Urothelium cell line (cell line): ENCODE results near the gene KBTBD4.
A peak's percentile ranks its signal among the peaks of the same experiment; 100 is the strongest.

ENCODE experiments used
- DNase-seq: peaks from one replicate; pipeline ENCODE4 v3.0.0; 2011; ENCODE audit warnings: low spot score, mixed read lengths
- FAIRE-seq: peaks from 2 replicates; lab custom pipeline; 2011; peaks lifted over from hg19 to GRCh38; lab: Jason Lieb, UNC

The KBTBD4 gene

GRCh38 chr11:47578524-47579494, at the start of gene KBTBD4, which contains the start of gene NDUFS3:
Gene KBTBD4 (minus strand): TSS chr11:47578970. CDS start chr11:47578951, 19 bp downstream.
Gene NDUFS3 (plus strand): TSS chr11:47579074. CDS start chr11:47579092, 18 bp downstream.
- FAIRE-seq: peak; percentile 55

GRCh38 chr11:47628026-47628425, 49.3 kb upstream of the KBTBD4 start:
- no peak for DNase-seq
- FAIRE-seq: no peak

More at GRCh38 chr11:47578524-47579494, at the start of gene KBTBD4, which contains the start of gene NDUFS3:
- peak; percentile 92 for DNase-seq

GRCh38 chr11:47626234-47626633, 47.5 kb upstream of the KBTBD4 start:
- FAIRE-seq (no peak), DNase-seq (no peak)

- FAIRE-seq (no peak), DNase-seq (no peak)
Observed at GRCh38 chr11:47620836-47621378, 42.1 kb upstream of the KBTBD4 start.

- FAIRE-seq (no peak), DNase-seq (no peak)
Observed at GRCh38 chr11:47617417-47617809, 38.6 kb upstream of the KBTBD4 start.

- DNase-seq (no peak), FAIRE-seq (no peak)
Observed at GRCh38 chr11:47616726-47617416, 38.1 kb upstream of the KBTBD4 start.

- DNase-seq (no peak), FAIRE-seq (no peak)
Observed at GRCh38 chr11:47615249-47615648, 36.5 kb upstream of the KBTBD4 start.

GRCh38 chr11:47611348-47611794, 32.6 kb upstream of the KBTBD4 start:
- FAIRE-seq: no peak
- no peak for DNase-seq

- FAIRE-seq (no peak), DNase-seq (no peak)
Observed at GRCh38 chr11:47609675-47610074, 30.9 kb upstream of the KBTBD4 start.

- DNase-seq: no peak
- FAIRE-seq: no peak
Observed at GRCh38 chr11:47607380-47607779, 28.6 kb upstream of the KBTBD4 start.

- no peak for FAIRE-seq
Observed at GRCh38 chr11:47606731-47607130, 28.0 kb upstream of the KBTBD4 start.

GRCh38 chr11:47605921-47606320, 27.2 kb upstream of the KBTBD4 start:
- no peak for DNase-seq
- FAIRE-seq: no peak

More at GRCh38 chr11:47606731-47607130, 28.0 kb upstream of the KBTBD4 start:
- DNase-seq: no peak

- FAIRE-seq (no peak), DNase-seq (no peak)
Observed at GRCh38 chr11:47603295-47603694, 24.5 kb upstream of the KBTBD4 start.

- FAIRE-seq (no peak), DNase-seq (no peak)
Observed at GRCh38 chr11:47599902-47600301, 21.1 kb upstream of the KBTBD4 start.

GRCh38 chr11:47595967-47596366, 17.2 kb upstream of the KBTBD4 start:
- no peak for FAIRE-seq

GRCh38 chr11:47595029-47595428, 16.3 kb upstream of the KBTBD4 start:
- FAIRE-seq (no peak), DNase-seq (no peak)

More at GRCh38 chr11:47595967-47596366, 17.2 kb upstream of the KBTBD4 start:
- DNase-seq: no peak

GRCh38 chr11:47593934-47594855, 15.4 kb upstream of the KBTBD4 start, which contains the start of gene C1QTNF4:
Gene C1QTNF4 (minus strand): TSS chr11:47594411. CDS start chr11:47590810, 3,601 bp downstream.
- FAIRE-seq: no peak
- DNase-seq: peak; percentile 48

- no peak for FAIRE-seq
- DNase-seq: no peak
Observed at GRCh38 chr11:47593492-47593933, 14.7 kb upstream of the KBTBD4 start.

- DNase-seq: no peak
- no peak for FAIRE-seq
Observed at GRCh38 chr11:47592970-47593369, 14.2 kb upstream of the KBTBD4 start.

GRCh38 chr11:47592251-47592650, 13.5 kb upstream of the KBTBD4 start:
- no peak for DNase-seq
- FAIRE-seq: no peak
